NCI-H748 (cell line): ENCODE measurements around the gene SMIM43.
"Not testable (repeated sequence)": the region's sequence is repeated elsewhere in the genome, so short reads cannot be mapped to it uniquely, and the experiment has no call there.

ENCODE experiments used
- DNase-seq: peaks from one replicate; lab custom pipeline; 2025; ENCODE audit not compliant: unreplicated experiment; lab: John Stamatoyannopoulos, UW

The SMIM43 gene

DNA sequence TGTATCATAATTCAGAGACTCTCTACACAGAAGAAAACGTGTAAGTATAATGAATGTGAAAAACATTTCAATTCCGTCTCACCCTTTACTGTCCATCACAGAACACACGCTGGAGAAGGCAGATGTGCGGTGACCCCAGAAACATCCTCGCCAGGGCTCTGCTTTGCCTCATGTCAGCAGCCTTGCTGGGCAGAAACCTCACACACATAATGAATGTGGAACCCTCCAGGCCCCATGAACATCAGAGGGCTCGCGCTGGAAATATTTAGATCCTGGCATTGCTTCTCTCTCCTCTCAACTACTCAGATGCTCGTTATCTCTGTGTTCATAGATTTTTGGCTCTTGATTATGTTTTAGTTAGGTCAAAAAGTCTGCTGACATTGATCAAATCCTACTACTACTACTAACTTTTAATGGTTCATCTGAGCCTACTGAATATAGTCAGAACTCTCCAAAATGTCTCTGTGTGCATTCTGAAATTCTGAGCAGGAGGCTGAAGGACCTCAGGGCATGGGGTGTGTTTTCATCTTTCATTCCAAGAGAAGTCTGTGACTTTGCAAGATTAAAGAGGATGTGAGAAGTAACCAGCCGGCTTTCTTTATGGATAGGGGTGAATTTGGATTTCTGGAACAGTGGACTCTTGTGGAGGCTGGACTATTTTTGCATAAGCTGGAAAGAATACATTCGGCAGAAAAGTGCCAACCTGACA lies 27.0 kb downstream of the SMIM43 start:
- DNase-seq, result no peak

DNA sequence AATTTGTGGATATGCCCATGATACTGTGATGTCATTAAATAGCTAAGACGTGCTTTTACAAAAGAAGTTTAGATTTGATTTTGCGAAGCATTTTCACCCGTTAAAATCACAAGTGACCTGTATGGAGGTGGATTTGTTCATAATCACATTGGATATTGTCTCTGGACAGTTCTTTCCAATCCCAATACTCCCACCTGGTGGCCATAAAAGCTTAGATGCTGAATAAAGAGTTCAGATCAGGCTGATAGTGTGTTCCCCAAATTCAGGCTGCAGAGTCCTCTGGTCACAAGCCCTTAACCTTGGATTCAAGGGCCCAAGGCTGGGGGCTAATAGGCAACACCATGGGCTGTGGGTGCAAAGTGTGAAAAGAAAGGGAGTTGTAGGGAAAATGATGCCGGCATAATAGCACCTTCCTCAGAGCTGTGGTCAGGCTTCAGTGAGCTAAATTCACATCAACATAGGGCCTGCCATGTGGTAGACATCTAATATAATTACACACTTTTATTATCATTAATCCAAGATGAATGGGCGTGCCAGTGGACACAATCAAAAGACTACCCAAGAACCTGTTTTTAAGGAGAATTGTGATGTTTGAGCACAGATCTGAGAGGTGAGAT lies 28.1 kb downstream of the SMIM43 start:
- DNase-seq, result peak; percentile 43

DNA sequence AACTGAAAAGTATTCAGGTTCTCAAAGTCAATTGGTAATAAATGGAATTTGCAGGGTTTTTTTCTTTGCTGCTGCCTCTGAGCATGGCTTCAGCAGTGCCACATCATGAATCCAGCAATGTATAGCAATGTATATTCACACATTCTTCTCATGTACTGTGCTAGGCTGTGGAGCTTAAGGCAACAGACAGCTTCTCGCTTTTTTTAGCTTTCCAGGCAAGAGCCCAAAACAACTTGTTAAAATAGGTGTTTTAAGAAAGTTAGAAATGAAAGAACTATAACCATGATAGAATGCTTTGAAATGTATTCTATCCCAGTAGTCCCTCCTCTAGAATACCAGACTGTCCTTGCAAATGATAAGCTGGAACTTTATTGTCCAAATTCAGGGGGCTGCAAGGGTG lies 30.4 kb downstream of the SMIM43 start:
- no peak for DNase-seq

DNA sequence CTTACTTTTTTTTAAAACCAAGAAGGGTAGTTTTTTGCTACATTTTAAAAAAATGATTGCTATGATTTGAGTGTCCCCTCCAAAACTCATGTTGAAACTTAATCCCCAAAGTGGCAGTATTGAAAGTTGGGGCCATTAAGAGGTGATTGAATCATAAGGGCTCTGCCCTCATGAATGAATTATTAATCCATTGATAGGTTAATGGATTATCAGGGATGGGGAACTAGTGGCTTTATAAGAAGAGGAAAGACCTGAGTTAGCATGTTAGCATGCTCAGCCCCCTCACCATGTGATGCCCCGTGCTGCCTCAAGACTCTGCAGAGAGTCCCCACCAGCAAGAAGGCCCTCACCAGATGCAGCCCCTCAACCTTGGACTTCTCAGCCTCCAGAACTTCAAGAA lies 31.0 kb downstream of the SMIM43 start:
- DNase-seq, result no peak

DNA sequence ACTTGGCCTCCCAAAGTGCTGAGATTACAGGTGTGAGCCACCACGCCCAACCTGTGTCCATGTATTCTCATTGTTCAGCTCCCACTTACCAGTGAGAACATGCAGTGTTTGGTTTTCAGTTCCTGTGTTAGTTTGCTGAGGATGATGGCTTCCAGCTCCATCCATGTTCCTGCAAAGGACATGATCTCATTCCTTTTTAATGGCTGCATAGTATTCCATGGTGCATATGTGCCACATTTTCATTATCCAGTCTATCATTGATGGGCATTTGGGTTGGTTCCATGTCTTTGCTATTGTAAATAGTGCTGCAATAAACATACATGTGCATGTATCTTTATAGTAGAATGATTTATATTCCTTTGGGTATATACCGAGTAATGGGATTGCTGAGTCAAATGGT lies 35.2 kb downstream of the SMIM43 start:
- not testable (repeated sequence) for DNase-seq

DNA sequence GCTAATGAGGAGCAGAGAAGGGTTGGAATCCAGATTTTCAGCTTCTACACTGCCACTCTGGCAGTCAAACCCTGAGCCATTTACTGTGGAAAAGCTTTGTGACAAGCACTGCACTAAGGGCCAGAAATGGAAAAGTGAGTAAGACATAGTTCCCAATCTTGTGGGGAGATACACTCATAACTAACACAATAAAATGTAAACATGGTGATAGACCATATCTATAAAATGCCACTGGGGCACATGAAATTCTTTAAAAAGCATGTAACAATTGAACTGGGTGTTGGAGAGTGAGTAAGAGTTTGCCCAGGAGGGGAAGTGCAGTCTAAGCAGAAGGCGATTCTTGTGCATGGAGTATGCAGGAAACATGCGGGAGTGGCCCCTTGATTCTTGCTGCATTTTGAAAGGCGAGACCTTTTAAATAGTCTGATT lies 36.2 kb downstream of the SMIM43 start:
- DNase-seq, result no peak

DNA sequence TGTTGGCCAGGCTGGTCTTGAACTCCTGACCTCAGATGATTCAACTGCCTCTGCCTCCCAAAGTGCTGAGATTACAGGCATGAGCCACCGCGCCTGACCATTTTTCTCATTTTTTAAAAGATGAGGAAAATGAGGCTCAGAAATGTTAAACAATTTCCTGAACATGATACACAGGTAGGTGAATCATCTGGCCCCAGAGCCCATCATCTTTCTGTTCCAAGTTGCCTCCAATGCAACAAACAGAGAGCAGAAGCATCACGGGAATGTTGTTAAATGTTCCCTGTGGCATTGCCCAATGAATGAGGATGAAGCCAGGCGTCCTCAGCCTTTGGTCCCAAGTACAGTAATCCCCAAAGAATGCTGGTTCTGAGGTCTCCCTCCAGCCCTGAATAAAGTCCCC lies 36.9 kb downstream of the SMIM43 start:
- no peak for DNase-seq

DNA sequence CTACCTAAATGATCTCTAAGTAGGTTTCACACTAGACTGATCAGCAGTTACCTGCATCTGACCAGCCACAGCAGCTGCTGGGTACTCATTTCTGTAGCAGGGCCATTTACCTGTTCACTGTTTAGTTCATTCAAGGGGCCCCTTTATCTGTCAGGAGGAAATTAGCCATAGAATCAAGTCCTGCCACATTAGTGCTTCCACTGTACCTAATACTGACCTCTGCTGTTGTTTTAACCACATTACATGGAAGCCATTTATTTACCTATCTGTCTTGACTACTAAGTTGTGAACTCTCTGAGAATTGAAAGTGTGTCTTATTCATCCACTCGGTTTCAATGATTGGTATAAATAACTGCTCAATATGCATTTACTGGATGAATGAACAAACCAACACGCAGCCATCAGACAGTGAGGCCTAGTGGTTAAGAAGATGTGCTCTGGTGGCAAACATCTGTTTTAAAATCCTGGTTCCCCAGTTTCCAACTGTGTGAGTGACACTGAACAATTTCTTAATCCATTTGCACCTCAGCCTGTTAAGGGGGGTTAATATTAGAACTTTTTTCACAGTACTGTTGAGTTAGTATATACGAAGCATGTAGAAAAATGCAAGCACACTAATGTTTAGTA lies 38.2 kb downstream of the SMIM43 start:
- DNase-seq, result peak; percentile 53

DNA sequence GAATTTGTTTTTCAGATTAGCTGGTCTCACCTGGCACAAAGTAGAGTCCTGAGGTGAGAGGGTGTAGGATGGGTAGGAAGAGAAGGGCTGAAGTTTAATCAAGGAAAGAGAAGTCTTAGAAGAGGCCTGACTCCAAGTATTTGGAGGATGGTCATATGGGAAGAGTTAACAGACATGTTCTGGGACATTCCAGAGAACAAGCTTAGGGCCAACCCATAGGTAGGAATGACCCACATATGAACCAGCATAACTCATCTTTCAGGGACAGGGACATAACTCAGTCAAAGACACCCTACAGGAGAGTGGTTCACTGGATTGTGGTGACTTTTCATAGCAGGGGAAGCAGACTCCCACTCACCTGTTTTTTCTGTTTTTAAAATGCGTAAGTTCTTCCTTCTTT lies 40.3 kb downstream of the SMIM43 start:
- no peak for DNase-seq

DNA sequence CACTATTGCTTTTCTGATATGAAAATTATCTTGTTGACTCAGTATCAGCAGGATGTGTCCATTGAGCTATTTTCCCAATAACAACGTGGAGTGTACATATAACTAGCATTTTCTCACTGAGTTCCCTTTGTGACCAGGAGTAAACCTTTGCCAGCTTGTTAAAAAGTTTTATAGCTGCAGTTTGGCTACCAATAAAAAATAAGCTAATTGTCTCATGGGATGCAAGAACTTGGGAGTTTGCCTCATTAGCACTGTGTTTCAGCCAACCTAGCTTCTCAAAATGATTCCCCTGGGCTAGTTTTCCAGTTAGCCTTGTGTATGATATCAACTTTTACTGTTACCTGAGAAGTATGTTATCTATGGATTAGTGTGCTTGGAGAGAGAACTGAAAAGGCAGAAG lies 43.3 kb downstream of the SMIM43 start:
- no peak for DNase-seq

DNA sequence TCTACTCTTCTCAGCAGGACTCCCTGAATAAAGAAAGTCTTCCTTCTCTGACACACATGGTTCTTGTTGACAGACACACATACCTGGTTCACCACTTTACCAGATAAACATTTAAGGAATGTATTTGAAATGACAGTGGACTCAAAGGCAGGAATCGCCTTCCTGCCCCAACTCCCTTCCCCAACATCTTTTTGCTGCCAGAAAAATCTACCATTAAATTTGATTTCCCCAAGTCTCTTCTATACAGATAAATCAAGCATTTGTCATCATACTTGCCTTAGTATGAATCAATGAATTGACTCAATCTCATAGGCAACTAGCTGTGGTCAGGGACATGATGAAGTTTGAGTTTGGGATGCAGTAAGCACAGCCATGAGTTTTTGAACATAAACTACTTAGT lies 44.9 kb downstream of the SMIM43 start:
- no peak for DNase-seq

DNA sequence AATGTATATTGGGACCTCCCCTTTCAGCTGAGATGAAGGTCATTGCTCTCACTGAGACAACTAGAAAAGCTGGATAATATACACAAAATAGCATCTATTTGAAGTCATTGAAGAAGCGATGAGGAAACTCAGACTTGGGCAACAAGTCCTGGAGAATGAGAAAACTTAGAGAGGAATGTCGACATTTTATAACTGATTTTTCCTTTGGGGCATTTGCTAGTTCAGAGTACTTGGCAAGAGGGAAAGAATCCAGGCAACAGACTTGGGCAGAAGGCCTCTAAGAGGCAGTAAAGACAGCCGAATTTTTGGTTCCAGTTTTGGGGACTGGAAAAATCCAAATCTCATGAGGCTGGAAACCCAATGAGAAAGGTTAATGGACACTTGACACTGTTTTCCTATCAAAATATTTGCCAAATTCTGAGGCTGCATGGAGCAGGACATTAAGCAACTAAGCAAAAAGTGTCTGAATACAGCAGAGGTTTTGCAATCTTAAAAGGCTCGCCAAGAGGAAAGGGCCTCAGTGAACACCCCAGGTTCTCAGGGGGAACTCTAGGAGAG lies 47.2 kb downstream of the SMIM43 start:
- DNase-seq, result no peak

DNA sequence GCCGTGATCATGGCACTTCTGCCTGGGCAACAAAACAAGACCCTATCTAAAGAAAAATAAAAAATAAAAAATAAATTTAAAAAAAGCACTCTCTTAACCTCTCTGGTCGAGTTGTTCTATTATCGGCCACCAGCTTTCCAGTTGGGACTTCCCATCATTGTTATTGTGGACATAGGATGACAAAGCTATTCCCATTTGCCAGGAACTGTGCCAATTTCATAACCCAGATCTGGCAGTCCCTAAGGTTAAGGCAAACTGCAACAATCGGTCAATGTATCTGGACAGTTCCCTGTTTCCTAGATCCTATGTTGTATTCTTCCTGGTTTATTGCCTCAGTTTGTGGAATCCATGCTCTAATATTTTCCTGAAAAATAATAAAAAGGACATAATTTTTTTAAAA lies 50.4 kb downstream of the SMIM43 start:
- no peak for DNase-seq

DNA sequence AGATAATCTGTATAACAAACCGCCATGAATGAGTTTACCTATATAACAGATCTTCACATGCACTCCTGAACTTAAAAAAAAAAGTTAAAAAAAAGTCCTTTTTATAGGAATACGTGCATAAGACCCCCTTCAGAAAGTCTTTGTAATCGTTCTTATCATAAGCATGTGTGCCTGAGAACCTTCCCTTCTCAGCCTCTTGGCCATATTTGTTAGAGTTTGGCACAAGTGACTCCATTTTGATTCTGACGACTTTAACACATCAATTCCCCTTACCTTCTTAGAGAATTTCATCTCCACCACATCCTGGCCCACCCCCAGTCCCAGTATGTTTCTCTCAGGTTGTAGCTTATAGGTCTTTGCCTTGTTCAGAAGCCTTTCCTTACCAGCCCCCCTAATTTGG lies 52.2 kb downstream of the SMIM43 start:
- no peak for DNase-seq

DNA sequence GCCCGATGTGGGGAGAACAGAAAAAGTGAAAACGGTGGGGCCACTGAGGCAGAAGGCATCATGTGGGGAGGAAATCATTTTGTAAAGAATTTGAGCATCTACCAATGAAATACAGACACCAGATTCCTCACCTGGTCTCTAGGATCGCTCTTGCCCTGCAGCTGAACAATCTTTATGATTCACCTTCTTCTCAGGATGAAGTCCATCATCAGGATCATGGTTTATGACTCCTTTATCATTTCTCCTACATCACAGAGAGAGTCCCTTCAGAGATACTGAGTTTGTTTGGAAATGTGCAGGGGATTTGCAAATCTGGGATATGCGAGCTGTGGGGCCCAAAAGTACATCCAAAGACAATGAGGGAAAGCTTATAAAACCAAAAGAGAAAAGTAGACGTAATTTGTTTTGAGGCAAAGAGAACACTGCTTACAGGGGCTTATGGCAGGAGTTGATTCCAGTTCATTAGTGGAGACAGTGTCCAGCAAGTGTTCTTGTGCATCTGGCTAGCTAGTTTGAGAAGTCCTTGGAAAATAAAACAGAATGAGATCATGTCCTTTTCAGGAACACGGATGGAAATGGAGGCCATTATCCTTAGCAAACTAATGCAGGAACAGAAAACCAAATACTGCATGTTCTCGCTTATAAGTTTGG lies 52.8 kb downstream of the SMIM43 start:
- no peak for DNase-seq

DNA sequence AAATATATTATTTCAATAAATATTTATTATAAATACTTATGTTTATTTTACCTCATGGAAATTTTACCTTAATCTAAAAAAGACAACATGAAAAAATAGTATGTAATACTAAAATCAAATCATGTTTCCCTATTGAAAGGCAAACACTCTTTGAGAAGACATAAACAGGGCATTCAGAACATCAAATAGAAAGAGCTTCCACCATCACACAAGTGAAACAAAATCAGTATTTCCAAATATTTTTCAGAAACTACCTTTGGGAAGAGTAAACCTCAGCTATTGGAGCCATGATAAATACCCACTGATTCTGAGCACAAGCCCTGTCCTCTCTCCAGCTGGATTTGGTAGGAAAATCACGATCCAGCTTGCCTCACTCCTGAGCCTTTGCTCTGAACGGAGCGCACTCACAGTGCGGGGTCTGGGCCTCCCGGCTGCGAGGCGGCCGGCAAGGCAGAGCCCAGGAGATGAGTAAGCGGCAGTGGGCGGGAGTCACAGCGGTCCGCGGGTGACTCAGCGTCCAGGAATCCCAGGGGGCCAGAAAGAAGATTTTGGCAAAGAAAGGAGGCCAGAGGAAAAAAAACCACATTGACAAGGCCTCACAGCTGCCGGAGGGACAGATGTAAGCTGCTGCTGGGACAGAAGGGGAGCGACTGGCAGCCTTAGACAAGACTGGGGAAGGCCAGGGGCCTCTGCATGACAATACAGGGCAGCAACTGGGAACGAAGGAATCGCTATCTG lies 53.5 kb downstream of the SMIM43 start:
- DNase-seq, result peak; percentile 36

DNA sequence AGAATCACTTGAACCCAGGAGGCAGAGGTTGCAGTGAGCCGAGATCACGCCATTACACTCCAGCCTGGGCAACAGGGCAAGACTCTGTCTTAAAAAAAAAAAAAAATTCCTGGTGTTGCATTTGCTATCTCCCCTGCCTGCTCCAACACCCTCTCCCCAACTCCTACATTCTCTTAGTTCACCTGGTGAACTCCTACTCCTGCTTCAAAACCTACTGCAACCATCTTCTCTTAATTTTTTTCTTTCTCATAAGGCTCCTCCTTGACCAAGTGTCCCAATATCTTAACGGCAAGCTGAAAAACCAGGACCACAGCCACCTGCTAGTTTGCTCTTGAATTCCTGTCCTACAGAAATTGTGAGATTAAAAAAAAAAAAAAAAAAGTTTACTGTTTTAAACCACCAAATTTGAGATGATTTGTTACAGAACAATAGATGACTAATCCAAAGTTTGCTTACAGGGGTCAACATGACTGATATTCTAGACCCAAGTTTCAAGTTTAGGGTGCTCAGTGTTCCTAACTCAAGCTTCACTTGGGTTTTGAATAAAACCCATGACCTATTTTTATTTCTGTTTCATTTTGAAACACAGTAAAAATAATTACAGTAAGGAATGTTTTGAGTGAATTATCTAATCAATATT lies 55.1 kb downstream of the SMIM43 start:
- no peak for DNase-seq
